OCI-LY7 (cell line): ENCODE results near the gene CRYGN. TPM values are rescaled to one million over a fixed set of nuclear protein-coding genes. Genes with fewer than 3 reads are reported as not detected.

ENCODE experiments used
- BruUV-seq: library from RNA; stranded (reverse); fragments of 400-500 nt; replicated peaks from 2 replicates; lab custom pipeline; 2021; lab: Mats Ljungman, UMichigan
- CTCF ChIA-PET: fragments of 300-600 bp; sonication (Branson Sonifier 250); formaldehyde crosslinking; loops from one replicate; lab custom pipeline; 2022; ENCODE audit warnings: antibody characterized with exemption; ENCODE audit not compliant: unreplicated experiment; lab: Charles Lee
- POLR2A ChIA-PET: fragments of 300-600 bp; sonication (Branson Sonifier 250); formaldehyde crosslinking; loops from one replicate; lab custom pipeline; 2022; ENCODE audit warnings: antibody characterized with exemption; lab: Charles Lee
- DNase-seq: peaks from one replicate; pipeline ENCODE4 v3.0.0-alpha.2; 2015; ENCODE audit warnings: low spot score
- H2AFZ ChIP-seq: fragments of 200-600 bp; sonication (generic), shearing (Covaris generic); 2 replicates; pipeline ENCODE4 v1.6.1; 2014; ENCODE audit warnings: mild to moderate bottlenecking, antibody characterized with exemption, low read length, moderate library complexity
- H3K27ac ChIP-seq: fragments of 200-600 bp; sonication (generic); 2 replicates; pipeline ENCODE4 v1.5.1; 2014; ENCODE audit warnings: mixed run types, low read depth, mild to moderate bottlenecking, moderate library complexity, low read length, inconsistent platforms; ENCODE audit not compliant: poor library complexity, severe bottlenecking
- H3K36me3 ChIP-seq: fragments of 200-600 bp; sonication (generic); 2 replicates; pipeline ENCODE4 v1.6.1; 2014; ENCODE audit warnings: mild to moderate bottlenecking, antibody characterized with exemption, low read length, moderate library complexity, mixed read lengths; ENCODE audit not compliant: insufficient read depth
- H3K4me1 ChIP-seq: fragments of 200-600 bp; sonication (generic); 2 replicates; pipeline ENCODE4 v1.5.1; 2014; ENCODE audit warnings: mild to moderate bottlenecking, low read length; ENCODE audit not compliant: insufficient read depth, poor library complexity, severe bottlenecking
- H3K4me2 ChIP-seq: fragments of 200-600 bp; sonication (generic); 2 replicates; pipeline ENCODE4 v1.6.1; 2014; ENCODE audit warnings: mild to moderate bottlenecking, low read length
- H3K4me3 ChIP-seq: fragments of 200-600 bp; sonication (generic); 2 replicates; pipeline ENCODE4 v1.5.1; 2014; ENCODE audit warnings: mild to moderate bottlenecking, low read depth, low read length; ENCODE audit not compliant: poor library complexity, severe bottlenecking
- H3K79me2 ChIP-seq: fragments of 200-600 bp; sonication (generic); 2 replicates; pipeline ENCODE4 v1.6.1; 2016; ENCODE audit warnings: low read depth, mild to moderate bottlenecking, low read length, moderate library complexity, mixed read lengths; ENCODE audit not compliant: insufficient read depth
- H3K9me2 ChIP-seq: fragments of 200-600 bp; sonication (generic); 2 replicates; pipeline ENCODE4 v1.6.1; 2016; ENCODE audit warnings: mild to moderate bottlenecking, low read length, mixed read lengths; ENCODE audit not compliant: insufficient read depth
- H3K9me3 ChIP-seq: fragments of 200-600 bp; sonication (generic); 2 replicates; pipeline ENCODE4 v1.6.1; 2014; ENCODE audit warnings: mild to moderate bottlenecking, mixed run types, low read length, mixed read lengths
- H4K20me1 ChIP-seq: fragments of 200-600 bp; sonication (generic); 2 replicates; pipeline ENCODE4 v1.6.1; 2014; ENCODE audit warnings: mild to moderate bottlenecking, antibody characterized with exemption, low read length, moderate library complexity, mixed read lengths; ENCODE audit not compliant: insufficient read depth
- EZH2phosphoT487 ChIP-seq: fragments of 200-600 bp; sonication (generic); IDR thresholded peaks from 2 replicates; pipeline ENCODE4 v1.6.1; 2018; ENCODE audit warnings: low read depth, borderline replicate concordance, mild to moderate bottlenecking, mixed run types, antibody characterized with exemption, low read length, moderate library complexity, mixed read lengths
- intact Hi-C: fragments of 100-400 bp; cut with micrococcal nuclease; formaldehyde crosslinking; loops from one replicate; pipeline ENCODE4 v1.10.0; 2022; ENCODE audit not compliant: unreplicated experiment
- total RNA-seq, 2 experiments: library from RNA; depleted of rRNA in 1 of 2; stranded (reverse); fragments of >200 nt in 1 of 2; shearing (Covaris generic) in 1 of 2; gene quantifications; 2 replicates each; pipeline ENCODE4 v1.2.3, GENCODE V29; 2014 to 2022
- TF ChIP-seq, protein P1 (sequence below): fragments of 200-600 bp; sonication (generic); conservative IDR thresholded peaks from 2 replicates; pipeline ENCODE4 v1.5.1; 2014; ENCODE audit warnings: mild to moderate bottlenecking, antibody characterized with exemption, low read length, moderate library complexity, mixed read lengths

Gene CRYGN
- total RNA-seq, 2 experiments from 2014 or later = 0.09 TPM; not detected in 1

DNA sequence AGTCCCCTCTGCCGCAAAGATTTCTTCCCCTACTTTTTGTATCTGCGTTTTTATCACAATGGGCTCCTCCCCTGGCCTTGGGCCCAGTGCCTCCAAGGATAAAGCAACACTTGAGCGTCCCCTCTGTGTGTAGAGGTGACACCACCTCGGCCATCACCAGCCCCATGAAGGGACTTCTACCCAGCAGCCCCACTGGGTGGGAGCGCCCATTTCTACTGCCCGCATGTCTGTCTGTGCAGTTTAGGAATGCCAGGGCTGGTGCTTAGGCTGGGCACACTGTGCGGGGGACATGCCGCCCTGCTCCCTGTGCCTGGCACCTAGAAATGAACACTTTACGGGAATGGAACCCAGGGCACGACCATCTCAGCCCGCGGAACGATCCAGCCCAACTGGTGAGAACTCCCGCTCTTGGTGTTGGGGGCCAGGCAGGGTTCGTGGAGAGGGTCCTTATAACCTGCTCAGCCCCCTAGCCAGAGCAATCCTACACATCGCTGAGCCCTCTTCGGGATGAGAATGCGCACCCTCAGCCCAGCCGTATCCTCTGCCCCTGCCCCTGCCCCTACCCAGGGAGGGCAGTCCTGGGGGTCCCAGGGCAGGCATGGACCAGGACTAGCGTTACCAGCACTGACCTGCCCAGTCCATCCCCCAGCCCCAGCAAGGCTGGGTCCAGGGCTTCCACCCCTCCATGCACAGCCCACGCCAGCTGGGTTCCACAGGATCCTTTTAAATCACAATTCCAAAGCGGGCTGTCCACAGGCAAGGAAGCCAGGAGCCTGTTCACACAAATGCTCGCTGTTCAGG, 12.8 kb downstream of the CRYGN start:
- no peak for DNase-seq
- H3K36me3 ChIP-seq = no peaks in the 10 kb centered on the region
- ChIA-PET CTCF (no interaction called here), POLR2A (no interaction called here)
- H3K4me3 ChIP-seq = no peak overlapping the region
- no peak overlapping the region for H3K4me2 ChIP-seq
- H3K27ac ChIP-seq = no peak overlapping the region
- TF ChIP-seq EZH2phosphoT487 = no peak
- TF ChIP-seq, protein P1, sequence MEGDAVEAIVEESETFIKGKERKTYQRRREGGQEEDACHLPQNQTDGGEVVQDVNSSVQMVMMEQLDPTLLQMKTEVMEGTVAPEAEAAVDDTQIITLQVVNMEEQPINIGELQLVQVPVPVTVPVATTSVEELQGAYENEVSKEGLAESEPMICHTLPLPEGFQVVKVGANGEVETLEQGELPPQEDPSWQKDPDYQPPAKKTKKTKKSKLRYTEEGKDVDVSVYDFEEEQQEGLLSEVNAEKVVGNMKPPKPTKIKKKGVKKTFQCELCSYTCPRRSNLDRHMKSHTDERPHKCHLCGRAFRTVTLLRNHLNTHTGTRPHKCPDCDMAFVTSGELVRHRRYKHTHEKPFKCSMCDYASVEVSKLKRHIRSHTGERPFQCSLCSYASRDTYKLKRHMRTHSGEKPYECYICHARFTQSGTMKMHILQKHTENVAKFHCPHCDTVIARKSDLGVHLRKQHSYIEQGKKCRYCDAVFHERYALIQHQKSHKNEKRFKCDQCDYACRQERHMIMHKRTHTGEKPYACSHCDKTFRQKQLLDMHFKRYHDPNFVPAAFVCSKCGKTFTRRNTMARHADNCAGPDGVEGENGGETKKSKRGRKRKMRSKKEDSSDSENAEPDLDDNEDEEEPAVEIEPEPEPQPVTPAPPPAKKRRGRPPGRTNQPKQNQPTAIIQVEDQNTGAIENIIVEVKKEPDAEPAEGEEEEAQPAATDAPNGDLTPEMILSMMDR = no peak
- no TSS peak for BruUV-seq
- no peaks in the 10 kb centered on the region for H3K9me3 ChIP-seq
- no peaks in the 10 kb centered on the region for H3K79me2 ChIP-seq
- no peaks in the 10 kb centered on the region for H4K20me1 ChIP-seq
- intact Hi-C loops = no loop called here
- no peaks in the 10 kb centered on the region for H3K9me2 ChIP-seq
- peaks cover 7% of the 10 kb centered on the region for H3K4me1 ChIP-seq
- H2AFZ ChIP-seq = no peak overlapping the region

DNA sequence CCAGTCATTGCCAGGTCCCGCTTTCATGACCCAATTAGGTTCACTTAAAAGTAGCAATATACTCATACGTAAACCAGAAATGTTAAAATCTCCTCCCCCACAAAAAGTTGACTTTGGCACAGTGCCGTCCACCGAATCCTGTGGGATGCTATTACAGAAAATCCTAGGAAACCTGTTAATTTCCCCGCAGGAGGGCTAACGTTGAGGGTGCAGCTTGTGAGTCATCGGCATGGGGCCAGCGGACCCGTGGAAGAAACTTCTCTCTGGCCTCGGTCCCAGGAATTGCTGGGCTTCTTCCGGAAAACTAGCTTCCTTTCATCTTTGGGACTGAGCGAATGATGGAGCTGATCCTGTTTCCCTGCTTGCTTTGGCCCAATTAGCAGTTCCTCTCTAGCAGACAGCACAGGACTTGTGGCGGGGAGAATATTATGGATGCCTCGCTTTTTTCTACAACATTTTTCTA, 13.5 kb downstream of the CRYGN start:
- H3K4me2 ChIP-seq = no peak overlapping the region
- POLR2A ChIA-PET = no interaction called here
- no TSS peak for BruUV-seq

More for the DNA sequence above, 13.5 kb downstream of the CRYGN start:
- no peaks in the 10 kb centered on the region for H3K79me2 ChIP-seq
- no peak overlapping the region for H3K4me3 ChIP-seq
- H3K36me3 ChIP-seq = no peaks in the 10 kb centered on the region
- H3K9me2 ChIP-seq = no peaks in the 10 kb centered on the region
- no peaks in the 10 kb centered on the region for H4K20me1 ChIP-seq
- no peak for DNase-seq
- H3K27ac ChIP-seq = no peak overlapping the region
- no peaks in the 10 kb centered on the region for H3K9me3 ChIP-seq
- CTCF ChIA-PET = no interaction called here
- H2AFZ ChIP-seq = no peak overlapping the region
- H3K4me1 ChIP-seq = peaks cover 7% of the 10 kb centered on the region
- intact Hi-C loops = no loop called here
- TF ChIP-seq, protein P1 = no peak
- TF ChIP-seq EZH2phosphoT487 = no peak
